Vagina (tissue), 2 donors: ENCODE results near the gene PARP14.

ENCODE experiments used
- POLR2A ChIP-seq, 2 donors: fragments of 450-650 bp; IDR thresholded peaks; one replicate each; pipeline ENCODE4 v1.6.1; 2017; ENCODE audit warnings: antibody characterized with exemption in 2 of 2, mild to moderate bottlenecking in 2 of 2, moderate library complexity in 2 of 2
- POLR2AphosphoS5 ChIP-seq, 2 donors: sonication (generic); formaldehyde crosslinking; IDR thresholded peaks; one replicate each; pipeline ENCODE4 v1.9.0; 2017; ENCODE audit warnings: antibody characterized with exemption in 2 of 2, mild to moderate bottlenecking in 2 of 2, low read depth in 1 of 2; ENCODE audit not compliant: insufficient read depth in 1 of 2
- TF ChIP-seq, protein P1 (sequence below), 3 experiments: fragments of 450-650 bp in 2 of 3; fragments of 200-600 bp in 1 of 3; sonication (generic) in 1 of 3; IDR thresholded peaks; one replicate each; pipeline ENCODE4 v1.5.1; 2017 to 2019; ENCODE audit warnings: antibody characterized with exemption in 3 of 3, mild to moderate bottlenecking in 2 of 3, moderate library complexity in 2 of 3

DNA sequence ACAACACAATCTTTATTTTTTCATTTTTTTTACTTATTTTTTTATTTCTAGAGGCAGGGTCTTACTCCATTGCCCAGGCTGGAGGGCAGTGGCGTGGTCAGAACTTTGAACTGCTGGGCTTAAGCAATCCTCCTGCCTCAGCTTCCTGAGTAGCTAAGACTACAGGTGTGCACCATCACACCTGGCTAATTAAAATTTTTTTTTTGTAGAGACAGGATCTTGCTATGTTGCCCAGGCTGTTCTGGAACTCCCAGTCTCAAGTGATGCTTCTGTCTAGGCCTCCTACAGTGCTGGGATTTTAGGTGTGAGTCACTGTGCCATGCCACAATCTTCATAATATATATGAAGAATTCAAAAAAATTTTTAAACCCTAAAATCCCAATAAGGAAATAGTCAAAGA, 92.2 kb downstream of the PARP14 start:
- TF ChIP-seq, protein P1, sequence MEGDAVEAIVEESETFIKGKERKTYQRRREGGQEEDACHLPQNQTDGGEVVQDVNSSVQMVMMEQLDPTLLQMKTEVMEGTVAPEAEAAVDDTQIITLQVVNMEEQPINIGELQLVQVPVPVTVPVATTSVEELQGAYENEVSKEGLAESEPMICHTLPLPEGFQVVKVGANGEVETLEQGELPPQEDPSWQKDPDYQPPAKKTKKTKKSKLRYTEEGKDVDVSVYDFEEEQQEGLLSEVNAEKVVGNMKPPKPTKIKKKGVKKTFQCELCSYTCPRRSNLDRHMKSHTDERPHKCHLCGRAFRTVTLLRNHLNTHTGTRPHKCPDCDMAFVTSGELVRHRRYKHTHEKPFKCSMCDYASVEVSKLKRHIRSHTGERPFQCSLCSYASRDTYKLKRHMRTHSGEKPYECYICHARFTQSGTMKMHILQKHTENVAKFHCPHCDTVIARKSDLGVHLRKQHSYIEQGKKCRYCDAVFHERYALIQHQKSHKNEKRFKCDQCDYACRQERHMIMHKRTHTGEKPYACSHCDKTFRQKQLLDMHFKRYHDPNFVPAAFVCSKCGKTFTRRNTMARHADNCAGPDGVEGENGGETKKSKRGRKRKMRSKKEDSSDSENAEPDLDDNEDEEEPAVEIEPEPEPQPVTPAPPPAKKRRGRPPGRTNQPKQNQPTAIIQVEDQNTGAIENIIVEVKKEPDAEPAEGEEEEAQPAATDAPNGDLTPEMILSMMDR (IDR thresholded peaks at IDR 0.05) = no peak
- no peak for TF ChIP-seq POLR2A (IDR thresholded peaks at IDR 0.05)
- TF ChIP-seq POLR2AphosphoS5 (IDR thresholded peaks at IDR 0.05; ENCODE audit: insufficient read depth in 1 of 2, low read depth in 1 of 2) = no peak
